SK-N-SH treated with all-trans-retinoic acid at 6 μM for 48 hours (cell line): ENCODE data around the gene CDK11B.

ENCODE experiments used
- ATAC-seq: fragments of 200-7000 bp; cut with Tn5 transposase; 3 replicates; pipeline ENCODE4 v1.9.1; 2020; ENCODE audit warnings: mild to moderate bottlenecking, moderate library complexity
- ARNTL ChIP-seq: fragments of 450-650 bp; formaldehyde crosslinking; IDR thresholded peaks from 2 replicates; pipeline ENCODE4 v1.5.0; 2020; ENCODE audit warnings: low read depth, mild to moderate bottlenecking, moderate library complexity, borderline replicate concordance
- CREB5 ChIP-seq: fragments of 250-450 bp; sonication (Bioruptor Pico); IDR thresholded peaks from 2 replicates; pipeline ENCODE4 v1.5.1; 2020; ENCODE audit warnings: low read depth, mild to moderate bottlenecking, moderate library complexity
- CSDC2 ChIP-seq: fragments of 250-450 bp; sonication (Bioruptor Pico); IDR thresholded peaks from 2 replicates; pipeline ENCODE4 v1.5.0; 2020; ENCODE audit warnings: mild to moderate bottlenecking, moderate library complexity
- CSRNP3 ChIP-seq: fragments of 250-450 bp; sonication (Bioruptor Pico); IDR thresholded peaks from 2 replicates; pipeline ENCODE4 v1.5.1; 2021; ENCODE audit warnings: mild to moderate bottlenecking, moderate library complexity
- ESRRG ChIP-seq: fragments of 250-450 bp; sonication (Bioruptor Pico); IDR thresholded peaks from 2 replicates; pipeline ENCODE4 v1.6.1; 2021; ENCODE audit warnings: mild to moderate bottlenecking
- GLIS3 ChIP-seq: fragments of 250-450 bp; sonication (Bioruptor Pico); IDR thresholded peaks from 2 replicates; pipeline ENCODE4 v1.5.0; 2020; ENCODE audit warnings: mild to moderate bottlenecking, moderate library complexity
- ISL1 ChIP-seq: fragments of 250-450 bp; sonication (Bioruptor Pico); IDR thresholded peaks from 2 replicates; pipeline ENCODE4 v2.1.2; 2022; ENCODE audit warnings: mild to moderate bottlenecking, moderate library complexity
- OSR1 ChIP-seq: fragments of 250-450 bp; sonication (Bioruptor Pico); IDR thresholded peaks from 2 replicates; pipeline ENCODE4 v1.8.0; 2022; ENCODE audit warnings: moderate library complexity, mild to moderate bottlenecking, inconsistent platforms
- PATZ1 ChIP-seq: fragments of 250-450 bp; sonication (Bioruptor Pico); IDR thresholded peaks from 2 replicates; pipeline ENCODE4 v1.8.0; 2020; ENCODE audit warnings: mild to moderate bottlenecking, moderate library complexity, borderline replicate concordance
- POU6F1 ChIP-seq: fragments of 250-450 bp; sonication (Bioruptor Pico); IDR thresholded peaks from 2 replicates; pipeline ENCODE4 v1.8.0; 2021; ENCODE audit warnings: low read depth, mild to moderate bottlenecking, moderate library complexity, borderline replicate concordance
- PPARA ChIP-seq: fragments of 250-450 bp; sonication (Bioruptor Pico); IDR thresholded peaks from 2 replicates; pipeline ENCODE4 v1.5.0; 2020; ENCODE audit warnings: mild to moderate bottlenecking, borderline replicate concordance
- RARB ChIP-seq: fragments of 250-450 bp; sonication (Bioruptor Pico); IDR thresholded peaks from 2 replicates; pipeline ENCODE4 v1.8.0; 2021; ENCODE audit warnings: mild to moderate bottlenecking, moderate library complexity
- TCF4 ChIP-seq: fragments of 250-450 bp; sonication (Bioruptor Pico); IDR thresholded peaks from 2 replicates; pipeline ENCODE4 v1.8.0; 2021; ENCODE audit warnings: mild to moderate bottlenecking, moderate library complexity, borderline replicate concordance
- TOX ChIP-seq: fragments of 250-450 bp; sonication (Bioruptor Pico); IDR thresholded peaks from 2 replicates; pipeline ENCODE4 v1.8.0; 2021; ENCODE audit warnings: mild to moderate bottlenecking, moderate library complexity, borderline replicate concordance
- TSHZ2 ChIP-seq: fragments of 250-450 bp; sonication (Bioruptor Pico); IDR thresholded peaks from 2 replicates; pipeline ENCODE4 v1.5.0; 2020; ENCODE audit warnings: mild to moderate bottlenecking, moderate library complexity
- ZFP3 ChIP-seq: fragments of 250-450 bp; sonication (Bioruptor Pico); IDR thresholded peaks from 2 replicates; pipeline ENCODE4 v1.5.0; 2020; ENCODE audit warnings: mild to moderate bottlenecking, moderate library complexity
- ZNF565 ChIP-seq: fragments of 450-650 bp; formaldehyde crosslinking; conservative IDR thresholded peaks from 2 replicates; pipeline ENCODE4 v1.5.0; 2020; ENCODE audit warnings: low read depth, mild to moderate bottlenecking, moderate library complexity
- ZNF70 ChIP-seq: fragments of 450-650 bp; formaldehyde crosslinking; IDR thresholded peaks from 2 replicates; pipeline ENCODE4 v1.5.0; 2020; ENCODE audit warnings: mild to moderate bottlenecking, moderate library complexity

CDK11B gene

GRCh38 chr1:1604374-1605033 is 54.3 kb downstream of the CDK11B start:
- ATAC-seq, result no peak
- TF ChIP-seq ZNF70 (CRISPR knock-in tag) (no peak), ZFP3 (CRISPR knock-in tag) (no peak), RARB (no peak), POU6F1 (CRISPR knock-in tag) (no peak), ESRRG (CRISPR knock-in tag) (no peak), ARNTL (no peak), PPARA (no peak), OSR1 (CRISPR knock-in tag) (no peak), CSRNP3 (CRISPR knock-in tag) (no peak), TSHZ2 (CRISPR knock-in tag) (no peak), CREB5 (no peak), PATZ1 (CRISPR knock-in tag) (no peak), TOX (CRISPR knock-in tag) (no peak), ZNF565 (no peak), GLIS3 (no peak)

- TF ChIP-seq TSHZ2 (CRISPR knock-in tag) (no peak), ZFP3 (CRISPR knock-in tag) (no peak), TOX (CRISPR knock-in tag) (no peak), GLIS3 (no peak), POU6F1 (CRISPR knock-in tag) (no peak), PATZ1 (CRISPR knock-in tag) (no peak), ZNF70 (CRISPR knock-in tag) (no peak), CREB5 (no peak), OSR1 (CRISPR knock-in tag) (no peak), RARB (no peak), TCF4 (CRISPR knock-in tag) (no peak), ZNF565 (no peak), ISL1 (CRISPR knock-in tag) (no peak), PPARA (no peak), CSDC2 (CRISPR knock-in tag) (no peak)
- TF ChIP-seq, all 23 proteins: peak for 0
- ATAC-seq, result no peak
Observed at GRCh38 chr1:1603671-1604373, 55.0 kb downstream of the CDK11B start.
